Suppressor macrophage treated with lipopolysaccharide for 1 hour (primary cell): ENCODE data around the gene CNTNAP2.

Experiments
- DNase-seq, 3 donors: peaks; one replicate each; pipeline ENCODE4 v3.0.0-alpha.2; 2020 to 2022

The CNTNAP2 gene

DNA sequence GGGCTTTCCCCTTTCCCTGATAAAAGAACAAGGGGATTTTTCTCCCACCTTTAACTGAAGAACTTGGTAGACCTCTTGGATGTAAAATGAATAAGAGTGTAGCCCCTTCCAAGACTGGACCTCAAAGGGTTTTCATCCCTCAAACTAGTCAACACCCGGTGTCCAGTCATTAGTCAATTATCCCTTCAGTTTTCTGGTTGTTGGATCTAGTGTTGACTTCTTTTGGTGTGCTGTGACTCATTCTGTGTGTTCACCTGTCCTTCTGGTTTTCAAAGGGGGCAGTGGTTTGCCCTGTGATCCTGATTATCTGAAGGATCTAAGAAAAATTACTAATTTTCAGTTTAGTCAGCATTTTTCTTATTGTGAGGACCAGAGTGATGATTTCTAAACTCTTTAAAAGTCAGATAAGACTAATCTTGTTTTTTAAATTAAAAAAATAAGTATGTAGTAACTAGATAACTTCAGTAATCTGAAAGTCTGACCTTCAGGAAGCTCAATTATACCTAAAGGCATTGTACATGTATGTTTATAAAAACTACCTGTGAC lies 583.5 kb downstream of the CNTNAP2 start:
- no peak for DNase-seq

DNA sequence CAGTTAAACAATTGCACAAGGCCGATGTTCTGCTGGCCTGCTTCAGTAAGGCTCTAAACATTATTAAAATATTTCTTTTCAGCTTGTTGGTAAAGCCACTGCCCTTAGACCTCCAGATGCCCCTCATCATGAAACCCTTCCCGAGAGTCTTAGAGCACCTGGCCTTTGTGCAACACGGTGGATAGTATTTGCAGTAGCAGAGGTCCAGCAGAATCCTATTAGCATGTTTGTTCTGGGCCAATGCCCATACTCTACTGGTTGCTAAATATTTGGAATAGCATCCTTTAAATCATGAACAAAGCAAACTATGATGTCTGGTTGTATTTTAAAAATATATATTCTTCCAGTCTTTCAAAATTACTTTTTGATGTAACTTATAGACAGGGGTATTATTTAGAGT lies 584.6 kb downstream of the CNTNAP2 start:
- no peak for DNase-seq

DNA sequence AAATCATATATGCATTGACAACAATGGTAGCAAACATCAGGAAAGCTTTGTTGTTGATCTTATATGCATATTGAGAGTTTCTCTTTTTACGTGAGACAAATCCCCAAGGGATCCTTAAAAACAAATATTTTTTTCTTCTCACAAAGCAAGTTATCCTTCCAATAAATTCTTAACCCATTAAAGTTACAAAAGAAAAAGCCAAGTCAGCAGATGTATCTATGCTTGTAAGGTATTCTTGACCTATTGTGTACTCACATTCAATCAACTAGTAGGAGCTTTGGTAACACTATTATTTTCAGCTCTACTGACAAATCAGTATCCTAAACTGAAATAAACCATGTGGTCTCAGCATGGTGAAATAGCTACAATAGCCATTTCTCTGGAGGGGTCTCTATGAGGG lies 586.3 kb downstream of the CNTNAP2 start:
- DNase-seq = no peak

DNA sequence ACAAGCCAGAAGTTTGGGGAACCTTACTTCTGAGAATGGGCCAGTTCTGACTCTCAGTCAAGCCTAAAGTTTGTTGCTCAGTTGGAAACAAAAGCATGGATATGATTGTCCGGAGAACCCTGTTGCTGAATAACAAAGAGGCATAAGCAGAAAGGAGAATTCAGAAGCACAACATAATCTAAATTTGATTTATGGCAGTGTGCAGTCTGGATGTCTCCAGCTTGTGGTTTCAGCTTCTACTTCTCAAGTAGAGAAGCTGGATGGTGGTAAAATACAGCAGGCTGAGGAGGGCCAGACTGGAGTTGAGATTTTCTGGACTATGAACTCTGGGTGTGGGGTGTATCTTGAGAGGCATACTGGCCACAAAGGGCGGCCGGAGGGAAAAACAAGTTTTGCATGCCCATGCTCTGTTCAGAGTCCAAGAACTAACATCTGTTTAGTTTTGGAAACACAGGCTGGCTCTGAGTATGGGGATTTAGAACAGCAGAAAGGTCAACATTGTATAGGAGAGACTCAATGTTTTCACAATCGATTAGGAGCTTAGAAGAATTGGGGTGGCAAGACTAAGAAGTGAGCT lies 592.9 kb downstream of the CNTNAP2 start:
- DNase-seq = no peak

DNA sequence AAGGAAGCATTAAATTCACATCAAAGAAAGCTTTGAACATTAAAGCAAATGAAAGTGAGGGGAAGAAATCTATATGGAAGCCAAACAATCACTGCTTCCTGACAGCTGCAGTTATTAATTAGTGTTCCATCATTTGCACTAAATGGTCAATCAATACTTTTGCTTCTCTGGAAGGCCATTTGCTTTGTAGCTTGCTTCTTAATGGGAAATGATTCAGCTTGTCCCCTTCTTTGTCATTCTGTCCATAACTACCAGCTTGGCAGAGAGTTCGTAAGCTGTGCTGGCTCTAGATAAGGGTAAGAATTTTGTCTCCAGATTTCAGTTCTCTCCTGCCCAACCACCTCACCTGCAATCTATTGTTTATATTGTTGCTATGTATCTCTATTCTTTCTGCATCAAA lies 596.6 kb downstream of the CNTNAP2 start:
- no peak for DNase-seq

DNA sequence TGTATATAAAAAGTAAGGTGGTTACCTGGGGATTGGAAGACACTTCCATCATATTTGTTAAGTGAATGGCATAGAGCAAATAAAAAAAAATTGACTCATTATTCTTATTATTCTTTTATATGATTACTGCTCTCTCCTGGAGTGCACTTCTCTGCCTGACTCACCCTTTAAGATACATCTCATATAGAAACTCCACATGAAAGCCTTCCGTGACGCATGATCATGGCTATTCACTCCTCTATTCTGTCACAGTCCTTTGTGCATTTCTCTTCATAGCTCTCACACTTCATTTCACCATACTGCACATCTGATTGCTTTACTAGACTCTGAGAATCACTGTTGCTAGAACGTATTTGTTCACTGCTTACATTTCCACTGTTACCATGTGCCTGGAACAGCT lies 597.3 kb downstream of the CNTNAP2 start:
- DNase-seq = no peak

DNA sequence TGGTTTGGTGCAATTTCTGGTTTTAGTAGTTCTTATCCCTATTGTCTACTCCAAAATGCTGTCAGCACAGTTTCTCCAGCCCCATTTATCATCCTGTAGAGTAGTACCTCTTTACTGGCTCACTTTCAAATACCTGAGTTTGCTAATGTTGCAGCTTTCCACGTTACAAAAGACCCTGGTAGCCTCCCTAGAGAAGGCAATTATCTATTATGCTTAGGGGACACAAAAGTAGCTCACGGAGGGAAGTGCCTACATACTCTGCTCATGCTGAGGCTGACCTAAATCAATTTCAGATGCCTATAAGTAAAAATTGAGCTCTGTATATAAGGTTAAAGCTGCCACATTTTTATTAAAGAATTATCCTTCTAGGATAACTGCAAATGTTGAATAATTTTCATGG lies 603.6 kb downstream of the CNTNAP2 start:
- DNase-seq = no peak

DNA sequence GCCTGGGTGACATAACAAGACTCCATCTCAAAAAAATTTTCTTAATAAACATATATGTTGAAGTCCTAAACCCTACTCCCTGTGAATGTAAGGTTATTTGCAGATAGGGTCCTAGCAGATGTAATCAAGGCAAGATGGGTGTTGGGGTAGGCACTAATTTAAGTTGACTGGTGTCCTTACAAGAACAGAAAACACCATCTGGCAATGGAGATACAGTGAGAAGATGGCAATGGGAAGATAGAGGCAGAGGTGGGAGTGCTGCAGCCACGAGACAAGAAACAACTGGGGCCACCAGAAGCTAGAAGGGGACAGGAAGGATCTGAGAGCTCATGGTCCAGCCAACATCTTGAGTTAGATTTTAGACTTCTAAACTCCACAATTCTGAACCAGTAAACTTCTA lies 606.4 kb downstream of the CNTNAP2 start:
- no peak for DNase-seq

DNA sequence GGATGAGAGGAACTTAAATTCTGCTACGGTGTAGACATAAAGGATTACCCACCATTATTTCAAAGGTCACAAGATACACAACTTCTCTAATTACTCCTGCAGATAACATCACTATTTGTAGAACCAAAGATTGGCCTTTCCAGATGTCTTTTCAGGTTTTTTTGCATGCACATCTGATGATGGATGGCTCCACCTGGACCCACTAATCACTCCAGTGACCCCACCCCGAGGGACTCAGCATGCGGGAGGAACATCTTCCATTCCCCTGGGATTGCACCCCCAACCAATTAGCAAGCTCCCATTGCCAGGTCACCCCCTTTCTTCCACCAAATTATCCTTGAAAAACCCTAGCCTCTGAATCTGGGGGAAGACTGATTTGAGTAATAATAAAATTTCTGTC lies 608.9 kb downstream of the CNTNAP2 start:
- DNase-seq = no peak

DNA sequence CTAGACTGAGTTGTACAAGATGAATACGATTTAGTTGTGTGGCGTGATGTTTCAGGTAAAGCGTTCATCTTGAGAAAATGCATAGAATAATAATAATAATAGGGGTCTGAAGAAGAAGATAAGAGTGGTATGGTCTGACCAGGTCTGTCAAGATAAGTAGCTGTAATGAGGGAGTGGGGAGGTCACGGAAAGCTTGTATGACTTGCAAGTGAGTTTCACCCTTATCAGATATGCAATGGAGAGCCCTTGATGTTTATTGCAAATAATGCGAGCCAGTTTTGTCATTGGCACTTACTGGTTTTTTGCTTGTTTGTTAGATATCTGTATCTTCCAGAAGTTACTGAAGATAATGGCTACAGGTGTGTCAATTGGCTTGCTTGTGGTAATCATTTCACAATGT lies 611.5 kb downstream of the CNTNAP2 start:
- no peak for DNase-seq

DNA sequence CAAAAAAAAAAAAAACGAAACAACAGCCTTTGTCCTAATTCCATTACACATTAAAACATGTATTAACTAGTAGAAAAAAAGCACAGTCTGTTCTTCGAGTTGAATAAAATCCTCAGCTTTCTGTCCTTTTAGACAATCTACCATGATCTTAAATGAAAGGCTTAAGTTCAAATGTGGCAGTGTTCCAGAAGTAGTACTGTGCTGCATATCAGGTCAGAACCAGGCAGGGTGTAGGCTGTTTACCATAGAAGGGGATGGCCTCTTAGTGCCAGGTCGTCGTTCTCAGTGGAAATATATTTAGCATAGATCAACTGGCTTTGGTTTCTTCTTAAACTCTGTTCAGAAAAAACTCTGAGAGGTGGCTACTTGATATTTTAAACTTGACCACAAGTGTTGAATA lies 612.0 kb downstream of the CNTNAP2 start:
- DNase-seq = no peak

DNA sequence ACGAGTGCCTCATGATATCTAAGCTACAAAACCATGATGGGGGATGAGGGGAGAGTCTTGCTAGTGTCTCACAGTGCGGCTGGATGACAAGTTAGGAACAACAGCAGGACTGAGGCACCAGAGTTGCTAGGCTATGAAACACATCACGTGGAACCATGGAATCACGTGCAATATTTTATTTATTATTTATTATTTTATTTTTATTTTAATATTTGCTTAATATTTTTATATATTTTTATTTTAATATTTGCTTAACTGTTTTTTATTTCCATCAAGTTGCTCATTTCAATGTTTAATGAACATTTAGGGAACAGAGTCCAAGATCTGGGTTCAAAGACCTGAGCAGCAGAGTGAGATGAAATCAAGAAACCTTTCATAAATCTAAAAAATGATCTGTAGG lies 614.6 kb downstream of the CNTNAP2 start:
- DNase-seq = no peak

DNA sequence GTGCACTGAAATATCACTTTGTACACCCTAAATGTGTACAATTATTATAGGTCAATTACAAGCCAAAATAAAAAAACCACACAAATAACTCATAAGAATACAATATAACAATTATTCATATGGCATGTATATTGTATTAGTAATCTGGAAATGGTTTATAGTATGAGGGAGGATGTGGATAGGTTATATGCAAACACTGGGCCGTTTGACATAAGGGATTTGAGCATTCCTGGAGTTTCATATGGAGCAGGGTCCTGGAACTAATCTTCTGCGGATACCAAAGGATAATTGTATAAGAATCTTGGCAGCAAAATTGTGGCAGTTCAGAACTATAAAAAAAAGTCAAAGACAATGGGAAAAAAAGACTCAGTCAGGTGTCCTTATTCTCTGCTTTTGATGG lies 619.4 kb downstream of the CNTNAP2 start:
- DNase-seq = no peak

DNA sequence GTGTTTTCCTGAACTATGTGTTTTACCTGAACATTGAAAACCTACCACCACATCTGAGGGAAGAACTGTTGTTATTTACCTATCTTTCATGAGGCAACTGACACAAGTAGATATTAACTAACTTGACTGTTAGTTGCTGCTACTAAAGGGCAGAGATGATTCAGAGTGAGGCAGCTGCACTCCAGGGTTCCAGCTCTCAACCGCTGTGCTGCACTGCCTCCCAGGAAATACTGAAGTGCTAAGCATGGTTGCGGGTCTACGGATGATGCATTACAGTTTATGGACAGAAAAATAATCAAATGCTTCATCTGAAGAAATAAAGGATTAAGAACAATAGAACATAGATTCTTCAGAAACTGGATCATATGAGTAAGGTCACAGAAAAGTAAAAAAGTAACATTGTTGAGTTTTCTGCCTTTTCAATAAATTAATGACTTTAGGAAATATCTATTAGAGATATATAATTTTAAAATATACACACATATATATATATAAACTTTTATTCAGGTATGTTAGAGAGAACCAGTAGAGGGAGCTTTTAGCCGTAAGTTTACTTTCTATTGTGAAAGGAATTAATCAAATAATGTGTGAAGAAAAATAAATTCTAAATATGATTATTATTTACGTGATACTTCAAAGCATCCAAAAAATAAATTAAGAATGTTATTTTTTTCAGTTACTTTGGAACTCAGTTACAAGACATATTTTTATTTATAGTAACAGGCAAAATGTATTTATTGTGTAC lies 620.0 kb downstream of the CNTNAP2 start:
- no peak for DNase-seq

DNA sequence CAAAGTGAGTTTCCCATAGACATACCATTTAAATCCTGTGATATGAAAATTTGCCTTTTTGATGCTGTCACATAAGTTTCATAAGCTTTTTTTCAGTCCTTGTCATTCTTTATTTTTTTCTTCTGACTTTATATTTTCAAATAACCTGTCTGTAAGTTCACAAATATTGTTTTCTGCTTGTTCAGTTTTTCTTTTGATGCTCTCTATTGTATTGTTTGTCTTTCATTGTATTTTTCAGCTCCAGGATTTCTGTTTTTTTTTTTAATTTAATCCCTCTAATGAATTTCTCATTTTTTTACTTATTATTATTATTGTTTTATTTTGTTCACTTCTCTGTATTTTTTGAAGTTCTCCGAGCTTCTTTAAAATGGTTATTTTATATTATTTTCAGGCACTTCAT lies 623.4 kb downstream of the CNTNAP2 start:
- no peak for DNase-seq

DNA sequence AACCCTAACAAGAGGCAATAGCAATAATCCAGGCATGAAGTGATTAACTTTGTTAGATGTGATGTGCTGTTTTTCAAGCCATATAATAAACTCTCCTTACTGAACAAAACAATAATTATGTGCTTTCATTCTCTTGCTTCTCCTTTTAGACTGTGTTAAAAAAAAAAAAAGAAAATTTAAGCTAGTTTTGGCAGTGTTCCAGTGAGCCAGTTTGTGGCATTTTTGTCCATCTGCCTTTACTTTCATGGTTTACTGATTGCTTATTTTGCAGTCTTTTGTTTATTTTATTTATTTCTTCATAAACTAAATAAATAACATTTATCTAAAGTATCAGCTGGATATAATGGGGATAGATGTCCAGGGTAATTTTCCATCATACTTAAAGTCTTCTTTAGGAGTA lies 625.3 kb downstream of the CNTNAP2 start:
- no peak for DNase-seq

DNA sequence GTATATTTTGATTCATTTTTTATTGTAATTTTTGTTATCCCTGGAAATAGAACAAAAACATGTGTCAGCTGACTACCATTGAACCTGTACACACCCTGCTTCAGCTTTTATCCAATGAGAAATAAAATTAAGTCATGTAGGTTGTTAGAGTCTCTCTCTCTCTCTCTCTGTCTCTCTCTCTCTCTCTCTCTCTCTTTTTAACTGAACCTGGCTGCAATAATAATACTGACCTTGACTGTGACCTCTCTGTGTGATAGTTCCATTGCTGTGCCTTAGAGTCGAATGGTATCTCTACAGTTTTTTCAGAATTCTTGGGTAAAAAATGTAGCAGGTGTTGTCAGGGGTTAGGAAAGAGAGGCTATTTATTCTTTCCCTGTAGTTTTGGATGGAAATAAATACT lies 637.8 kb downstream of the CNTNAP2 start:
- DNase-seq = no peak

DNA sequence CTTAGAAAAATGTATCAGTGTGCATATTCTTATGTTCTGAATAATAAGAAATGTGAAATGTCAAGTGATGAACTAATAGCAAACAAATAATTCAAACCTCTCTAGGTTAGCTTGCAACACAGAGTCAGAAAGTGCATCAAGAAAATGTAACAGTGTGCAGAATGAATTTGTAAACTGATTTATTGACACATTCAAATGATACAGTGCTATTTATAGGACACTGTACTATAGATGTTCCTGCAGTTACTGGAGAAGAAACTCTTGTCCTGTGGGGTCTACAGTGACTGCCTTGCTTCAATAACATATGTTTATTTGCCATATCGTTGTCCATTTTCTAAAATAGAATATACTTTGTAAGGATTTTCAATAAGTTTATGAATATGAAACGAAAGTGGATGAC lies 639.0 kb downstream of the CNTNAP2 start:
- no peak for DNase-seq

DNA sequence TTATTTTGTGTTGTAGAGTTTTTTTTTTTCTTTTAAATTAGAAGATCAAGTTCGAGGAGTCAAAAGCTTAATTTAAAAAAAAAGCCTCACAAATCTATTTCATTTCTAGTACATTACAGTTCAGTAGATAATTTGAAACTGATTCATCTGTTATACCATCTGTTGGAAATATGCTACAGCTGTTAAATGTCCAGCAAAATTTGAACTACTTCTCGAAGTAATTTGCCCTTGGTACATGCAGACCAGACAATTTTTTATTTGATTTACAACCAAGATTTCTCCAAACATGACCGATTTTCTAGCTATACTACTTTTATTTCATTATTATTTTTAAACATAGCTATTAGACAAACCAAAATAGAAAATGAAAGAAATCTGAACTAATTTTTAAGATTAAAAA lies 647.9 kb downstream of the CNTNAP2 start:
- DNase-seq = no peak

DNA sequence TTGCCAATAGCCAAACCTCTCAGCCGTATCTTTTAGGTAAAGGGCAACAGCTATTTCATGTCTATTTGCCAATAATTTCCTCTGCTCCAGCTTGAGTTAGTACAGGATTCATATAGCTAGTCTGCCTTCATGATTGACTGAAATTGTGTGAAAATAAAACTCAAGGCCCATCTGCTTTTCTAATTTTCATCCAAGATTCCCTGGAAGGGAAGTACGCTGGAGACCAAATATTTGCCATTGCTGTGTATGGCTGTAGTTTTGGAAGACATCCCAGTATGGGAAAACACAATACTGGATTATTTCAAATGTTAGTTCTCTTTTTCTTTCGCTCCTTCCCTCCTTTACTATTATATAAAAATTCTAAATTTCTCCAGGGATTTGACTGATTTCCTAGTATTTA lies 652.4 kb downstream of the CNTNAP2 start:
- no peak for DNase-seq

DNA sequence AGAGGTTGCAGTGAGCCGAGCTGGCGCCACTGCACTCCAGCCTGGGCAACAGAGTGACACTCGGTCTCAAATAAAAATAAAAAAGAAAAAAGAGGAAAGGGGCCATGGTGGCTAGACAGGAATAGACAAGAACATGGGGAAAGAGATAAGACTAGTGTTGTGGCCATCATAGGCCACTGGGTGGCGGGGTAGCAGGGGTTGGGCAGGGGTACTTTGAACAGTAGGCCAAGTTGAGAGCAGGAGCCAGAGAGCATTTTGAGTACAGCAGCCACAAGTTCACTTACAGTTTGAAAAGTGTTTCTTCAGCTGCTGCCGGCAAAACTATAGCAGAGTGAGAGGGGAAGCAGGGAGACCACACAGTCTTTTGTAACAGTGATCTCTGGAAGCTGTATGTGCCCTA lies 656.0 kb downstream of the CNTNAP2 start:
- no peak for DNase-seq

DNA sequence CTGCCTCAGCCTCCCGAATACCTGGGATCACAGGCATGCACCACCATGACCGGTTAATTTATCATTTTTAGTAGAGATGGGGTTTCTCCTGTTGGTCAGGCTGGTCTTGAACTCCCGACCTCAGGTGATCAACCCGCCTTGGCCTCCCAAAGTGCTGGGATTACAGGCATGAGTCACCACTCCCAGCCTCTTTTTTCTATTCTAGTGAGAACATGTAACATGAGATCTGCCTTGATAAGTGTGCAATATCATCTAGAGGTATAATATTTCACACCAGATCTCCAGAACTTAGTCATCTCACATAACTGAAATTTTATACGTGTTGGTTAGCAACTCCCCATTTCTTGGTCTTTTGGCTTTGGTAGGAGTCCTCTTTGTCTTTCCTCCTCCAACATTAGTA lies 656.9 kb downstream of the CNTNAP2 start:
- DNase-seq = no peak

DNA sequence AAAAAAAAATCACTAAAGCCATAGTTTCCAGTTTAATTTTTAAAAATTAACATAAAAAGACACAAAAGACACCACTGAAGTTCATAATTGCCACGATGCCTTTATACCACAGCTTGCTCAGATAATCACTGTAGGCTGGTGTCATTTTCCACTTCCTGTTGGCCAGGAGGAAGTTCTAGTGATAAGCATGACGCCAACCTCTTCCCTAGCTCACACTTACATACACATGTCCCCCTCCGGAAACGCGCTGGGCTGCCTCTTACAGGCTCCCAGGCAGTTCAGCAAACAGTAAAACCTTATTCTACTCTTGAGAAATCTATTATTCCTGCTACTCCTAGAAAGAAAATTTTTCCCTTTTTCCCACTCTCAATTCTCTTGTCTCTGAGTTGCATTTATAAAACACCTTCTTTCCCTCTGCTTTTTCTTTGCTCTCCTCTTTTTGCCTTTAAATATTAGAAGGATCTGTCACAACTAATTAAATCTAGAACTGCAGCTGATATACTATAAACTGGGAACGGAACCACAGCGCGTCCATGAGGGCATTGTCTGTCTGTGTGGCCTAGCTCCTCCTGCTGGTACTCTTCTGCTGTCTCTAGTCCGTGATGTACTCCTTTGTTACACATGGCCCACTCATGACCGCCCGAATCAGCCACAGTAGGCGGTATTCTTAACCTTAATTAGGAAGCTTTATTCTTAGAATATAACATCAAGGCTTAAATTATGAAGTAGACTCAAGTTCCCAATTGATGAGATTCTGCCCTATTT lies 664.9 kb downstream of the CNTNAP2 start:
- peak in 1 of 3 donors; percentile 1 for DNase-seq

DNA sequence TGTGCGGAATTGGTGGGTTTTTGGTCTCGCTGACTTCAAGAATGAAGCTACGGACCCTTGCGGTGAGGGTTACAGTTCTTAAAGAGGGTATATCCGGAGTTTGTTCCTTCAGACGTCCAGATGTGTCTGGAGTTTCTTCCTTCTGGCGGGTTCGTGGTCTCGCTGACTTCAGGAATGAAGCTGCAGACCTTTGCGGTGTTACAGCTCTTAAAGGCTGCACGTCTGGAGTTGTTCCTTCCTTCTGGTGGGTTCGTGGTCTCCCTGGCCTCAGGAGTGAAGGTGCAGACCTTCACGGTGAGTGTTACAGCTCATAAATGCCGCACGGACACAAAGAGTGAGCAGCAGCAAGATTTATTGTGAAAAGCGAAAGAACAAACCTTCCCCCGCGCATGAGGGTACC lies 670.7 kb downstream of the CNTNAP2 start:
- DNase-seq = no peak
